Breast epithelium (tissue), 3 donors: ENCODE measurements around the gene UNC79.

ENCODE experiments used
- POLR2A ChIP-seq: fragments of 450-650 bp; IDR thresholded peaks from one replicate; pipeline ENCODE4 v1.6.1; 2016; ENCODE audit warnings: antibody characterized with exemption, mild to moderate bottlenecking, moderate library complexity
- TF ChIP-seq, protein P1 (sequence below), 3 donors: fragments of 450-650 bp; IDR thresholded peaks; one replicate each; pipeline ENCODE4 v1.5.1; 2016 to 2017; ENCODE audit warnings: antibody characterized with exemption in 3 of 3, mild to moderate bottlenecking in 3 of 3, moderate library complexity in 3 of 3

DNA sequence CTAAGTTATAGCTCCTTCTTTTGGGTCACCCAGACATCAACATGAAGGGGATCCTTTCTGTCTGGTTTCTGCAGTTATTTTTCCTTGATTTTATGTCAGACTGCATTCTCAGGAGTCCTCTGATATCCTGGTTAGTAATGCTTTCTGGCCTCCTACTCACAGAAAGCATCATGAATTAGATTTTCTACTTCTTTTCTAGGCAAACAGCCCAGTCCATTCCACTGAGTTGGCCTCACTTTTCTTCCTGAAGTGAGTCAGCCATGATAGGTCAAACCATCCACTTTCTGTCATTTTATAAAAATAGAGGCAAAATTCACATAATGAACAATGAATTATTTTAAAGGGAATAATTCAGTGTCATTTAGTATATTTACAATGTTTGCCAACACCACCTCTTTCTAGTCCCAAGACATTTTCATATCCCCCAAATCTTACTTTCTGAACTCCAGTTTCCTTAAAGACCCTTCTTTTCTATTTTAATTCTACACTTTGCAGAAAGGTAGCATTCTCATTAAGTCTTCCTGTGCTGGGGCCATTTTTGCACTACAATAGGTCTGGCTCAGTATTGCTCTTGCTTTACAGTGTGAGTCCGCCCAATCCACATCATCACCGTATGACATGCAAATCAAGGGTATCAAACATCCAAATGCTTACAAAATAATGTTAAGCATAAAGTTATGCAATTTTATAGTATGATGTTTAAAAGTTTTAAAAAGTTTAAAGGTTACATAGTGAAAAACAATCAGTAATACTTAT is 95.1 kb downstream of the UNC79 start:
- TF ChIP-seq, protein P1, sequence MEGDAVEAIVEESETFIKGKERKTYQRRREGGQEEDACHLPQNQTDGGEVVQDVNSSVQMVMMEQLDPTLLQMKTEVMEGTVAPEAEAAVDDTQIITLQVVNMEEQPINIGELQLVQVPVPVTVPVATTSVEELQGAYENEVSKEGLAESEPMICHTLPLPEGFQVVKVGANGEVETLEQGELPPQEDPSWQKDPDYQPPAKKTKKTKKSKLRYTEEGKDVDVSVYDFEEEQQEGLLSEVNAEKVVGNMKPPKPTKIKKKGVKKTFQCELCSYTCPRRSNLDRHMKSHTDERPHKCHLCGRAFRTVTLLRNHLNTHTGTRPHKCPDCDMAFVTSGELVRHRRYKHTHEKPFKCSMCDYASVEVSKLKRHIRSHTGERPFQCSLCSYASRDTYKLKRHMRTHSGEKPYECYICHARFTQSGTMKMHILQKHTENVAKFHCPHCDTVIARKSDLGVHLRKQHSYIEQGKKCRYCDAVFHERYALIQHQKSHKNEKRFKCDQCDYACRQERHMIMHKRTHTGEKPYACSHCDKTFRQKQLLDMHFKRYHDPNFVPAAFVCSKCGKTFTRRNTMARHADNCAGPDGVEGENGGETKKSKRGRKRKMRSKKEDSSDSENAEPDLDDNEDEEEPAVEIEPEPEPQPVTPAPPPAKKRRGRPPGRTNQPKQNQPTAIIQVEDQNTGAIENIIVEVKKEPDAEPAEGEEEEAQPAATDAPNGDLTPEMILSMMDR (IDR thresholded peaks at IDR 0.05): no peak
- TF ChIP-seq POLR2A: no peak
